Ovary (tissue), 9 donors: ENCODE data around the gene PCSK5. TPM values are rescaled to one million over a fixed set of nuclear protein-coding genes. Genes with fewer than 3 reads are reported as not detected.

ENCODE experiments used
- DNase-seq, 5 donors: peaks; one replicate each; pipeline ENCODE4 v3.0.0-alpha.2; 2019 to 2020
- H3K27ac ChIP-seq, 2 donors: fragments of 200-600 bp; one replicate each; pipeline versions ENCODE4 v1.5.1 to v1.8.0; 2019 to 2022
- H3K27me3 ChIP-seq: fragments of 200-600 bp; one replicate; pipeline ENCODE4 v1.8.0; 2022
- H3K36me3 ChIP-seq: fragments of 200-600 bp; sonication (generic); one replicate; pipeline ENCODE4 v1.5.1; 2019
- H3K4me1 ChIP-seq: one replicate; pipeline ENCODE4 v1.8.1; 2013; ENCODE audit warnings: mild to moderate bottlenecking, moderate library complexity; ENCODE audit not compliant: insufficient read depth
- H3K4me3 ChIP-seq: fragments of 200-600 bp; sonication (generic); one replicate; pipeline ENCODE4 v1.5.1; 2017
- H3K9me3 ChIP-seq, 2 donors: fragments of 200-600 bp in 1 of 2; sonication (generic) in 1 of 2; one replicate each; pipeline versions ENCODE4 v1.5.1 to v1.8.1; 2013 to 2019; ENCODE audit warnings: mild to moderate bottlenecking in 1 of 2, moderate library complexity in 1 of 2
- CTCF ChIP-seq, 3 donors: fragments of 450-650 bp in 2 of 3; fragments of 200-600 bp in 1 of 3; IDR thresholded peaks; one replicate each; pipeline versions ENCODE4 v1.5.1 to v1.8.0; 2016 to 2022; ENCODE audit warnings: antibody characterized with exemption in 3 of 3, mild to moderate bottlenecking in 1 of 3
- EP300 ChIP-seq: sonication (generic); formaldehyde crosslinking; IDR thresholded peaks from one replicate; pipeline ENCODE4 v1.6.1; 2017; ENCODE audit warnings: antibody characterized with exemption
- POLR2A ChIP-seq: fragments of 450-650 bp; IDR thresholded peaks from one replicate; pipeline ENCODE4 v1.6.1; 2017; ENCODE audit warnings: antibody characterized with exemption, mild to moderate bottlenecking, moderate library complexity
- WGBS, 3 donors: extraction: QIAGEN DNeasy Blood & Tissue Kit in 1 of 3; methylation state at CpG; one replicate each; pipeline versions ENCODE4 v1.1.5 to v1.1.7; 2013 to 2017; 5-methylcytosine and 5-hydroxymethylcytosine counted together
- intact Hi-C, 4 donors: fragments of 100-400 bp; cut with DNase I; formaldehyde crosslinking; loops; one replicate each; pipeline versions ENCODE4 v1.11.0 to v1.15.1; 2022 to 2023
- polyA plus RNA-seq, 2 donors: library from polyadenylated mRNA; stranded (reverse); fragments of 200-250 nt in 1 of 2; fragments of 350-450 nt in 1 of 2; fragmentation: Illumina TruSeq in 1 of 2; extraction: RNeasy Lipid Tissue Mini Kit (QIAGEN cat#74804) in 1 of 2; gene quantifications; one replicate each; pipeline ENCODE4 v1.2.3, GENCODE V29; 2013 to 2014
- total RNA-seq, 7 donors: library from RNA; depleted of rRNA in 2 of 7; stranded (reverse); fragments of >200 nt in 2 of 7; fragmentation: NEBNext Ultra II Directional in 3 of 7; extraction: Animal tissue kit (Norgen Biotek cat#: 25700) in 3 of 7; gene quantifications; one replicate each; pipeline versions ENCODE4 v1.1.0 to v1.2.4, GENCODE V29; 2016 to 2023
- donor health status: DM: no; HTN: no; CAD: no; lungs with moderate emphysema.
- donor health status: DM: no; HTN: no; CAD: no.
- donor health status: Bipolar disorder and iron deficiency.
- donor health status: DM: yes; HTN: yes; CAD: no.
- donor health status: DM: no; HTN: no; CAD: no.
- donor health status: DM: yes; HTN: yes; CAD: no.

The PCSK5 gene
- total and polyA plus RNA-seq, 9 donors, result 12.7 to 41.8 (median 28.3) TPM

- H3K4me3 ChIP-seq, result no peak overlapping the region
- intact Hi-C loops, result no loop called here
- no peaks in the 10 kb centered on the region for H3K36me3 ChIP-seq
- peaks cover 7% of the 10 kb centered on the region for H3K4me1 ChIP-seq
- 80 to 84% (median 83%) methylated on average over 16 of the region's 16 CpGs for WGBS, 3 donors
- no peak for TF ChIP-seq POLR2A
- no peak for TF ChIP-seq CTCF (IDR thresholded peaks at IDR 0.05)
- no peak for TF ChIP-seq EP300
- no peaks in the 10 kb centered on the region for H3K27me3 ChIP-seq
- DNase-seq, result no peak
- H3K9me3 ChIP-seq, result no peaks in the 10 kb centered on the region
- no peak overlapping the region for H3K27ac ChIP-seq
Observed at GRCh38 chr9:75941577-75942311, 51.3 kb downstream of the PCSK5 start.

- no peaks in the 10 kb centered on the region for H3K27me3 ChIP-seq
- H3K36me3 ChIP-seq, result no peaks in the 10 kb centered on the region
- DNase-seq, result no peak
- no peaks in the 10 kb centered on the region for H3K4me1 ChIP-seq
- no peak overlapping the region for H3K27ac ChIP-seq
- intact Hi-C loops, result no loop called here
- no peaks in the 10 kb centered on the region for H3K9me3 ChIP-seq
- no peak overlapping the region for H3K4me3 ChIP-seq
- TF ChIP-seq EP300, result no peak
- WGBS, 3 donors, result 95 to 98% (median 96%) methylated on average over 6 of the region's 6 CpGs
Observed at GRCh38 chr9:75946766-75947165, 56.3 kb downstream of the PCSK5 start.

- no peak overlapping the region for H3K4me3 ChIP-seq
- 94 to 97% (median 96%) methylated on average over 2 of the region's 2 CpGs for WGBS, 3 donors
- no peaks in the 10 kb centered on the region for H3K27me3 ChIP-seq
- no peaks in the 10 kb centered on the region for H3K4me1 ChIP-seq
- intact Hi-C loops, result no loop called here
- H3K36me3 ChIP-seq, result no peaks in the 10 kb centered on the region
- no peak for DNase-seq
- no peak overlapping the region for H3K27ac ChIP-seq
- no peak for TF ChIP-seq POLR2A
- no peak for TF ChIP-seq EP300
- no peak for TF ChIP-seq CTCF (IDR thresholded peaks at IDR 0.05)
- H3K9me3 ChIP-seq, result no peaks in the 10 kb centered on the region
Observed at GRCh38 chr9:75947233-75947632, 56.8 kb downstream of the PCSK5 start.

GRCh38 chr9:75950998-75951397 lies 60.5 kb downstream of the PCSK5 start:
- DNase-seq, result no peak
- no peak overlapping the region for H3K4me3 ChIP-seq
- intact Hi-C loops, result no loop called here
- no peaks in the 10 kb centered on the region for H3K27me3 ChIP-seq
- H3K9me3 ChIP-seq, result no peaks in the 10 kb centered on the region
- no peak for TF ChIP-seq EP300
- no peak for TF ChIP-seq POLR2A
- TF ChIP-seq CTCF (IDR thresholded peaks at IDR 0.05), result no peak
- H3K4me1 ChIP-seq, result peaks cover 3% of the 10 kb centered on the region
- H3K36me3 ChIP-seq, result no peaks in the 10 kb centered on the region
- no peak overlapping the region for H3K27ac ChIP-seq
- 89 to 93% (median 90%) methylated on average over 3 of the region's 3 CpGs for WGBS, 3 donors

GRCh38 chr9:75953218-75953617 lies 62.7 kb downstream of the PCSK5 start:
- DNase-seq, result no peak
- intact Hi-C loops, result no loop called here
- H3K27ac ChIP-seq, result no peak overlapping the region
- H3K4me3 ChIP-seq, result no peak overlapping the region
- no peaks in the 10 kb centered on the region for H3K36me3 ChIP-seq
- no peaks in the 10 kb centered on the region for H3K27me3 ChIP-seq
- no peak for TF ChIP-seq POLR2A
- no peak for TF ChIP-seq CTCF (IDR thresholded peaks at IDR 0.05)
- no peak for TF ChIP-seq EP300
- peaks cover 5% of the 10 kb centered on the region for H3K4me1 ChIP-seq
- no peaks in the 10 kb centered on the region for H3K9me3 ChIP-seq
- 46 to 51% (median 48%) methylated on average over 2 of the region's 2 CpGs for WGBS, 3 donors
